HG02938 (cell line): Measurements from ENCODE around the gene RAMP3.
"Not testable (repeated sequence)": the region's sequence is repeated elsewhere in the genome, so short reads cannot be mapped to it uniquely, and the experiment has no call there.

ENCODE experiments used
- ATAC-seq: cut with Tn5 transposase; IDR thresholded peaks from one replicate; pipeline ENCODE4 v1.9.1; 2021; ENCODE audit warnings: mild to moderate bottlenecking, moderate library complexity; ENCODE audit not compliant: unreplicated experiment

Gene RAMP3

DNA sequence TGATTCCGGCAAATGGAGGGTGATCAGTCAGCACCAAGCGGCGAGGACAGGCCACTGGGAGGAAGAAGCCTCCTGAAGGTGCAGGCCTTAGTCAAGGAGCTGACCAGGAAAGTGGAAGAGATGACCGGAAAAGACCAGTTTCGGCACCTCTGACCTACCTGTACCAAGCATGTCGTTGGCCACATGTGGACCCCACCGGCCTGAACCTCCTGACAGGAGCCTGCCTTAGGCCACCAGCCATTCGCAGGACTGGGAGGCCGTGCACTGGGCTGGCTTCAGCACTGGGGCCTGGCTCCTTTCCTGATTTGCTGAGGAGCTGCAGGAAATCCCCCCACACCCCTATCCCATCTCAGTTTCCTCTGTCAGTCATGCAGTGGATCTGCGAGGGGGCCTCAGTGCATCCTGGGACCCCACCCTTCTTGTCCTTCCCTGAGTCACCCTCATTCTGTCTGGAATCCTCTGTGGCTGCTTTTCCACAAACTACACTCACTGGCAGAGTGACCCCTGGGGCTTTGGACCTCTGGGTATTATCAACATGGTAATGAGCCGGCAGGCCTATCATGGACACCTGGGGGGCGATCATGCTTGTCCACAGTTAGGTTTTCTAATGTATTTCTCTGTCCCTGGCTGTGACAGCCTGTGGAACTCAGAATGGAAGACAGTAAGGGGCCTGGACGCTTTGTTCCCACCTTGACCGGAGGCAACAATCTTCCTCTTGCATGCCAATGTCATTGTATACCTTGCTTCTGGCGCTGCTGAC, 33.0 kb downstream of the RAMP3 start:
- no peak for ATAC-seq

GRCh38 chr7:45191396-45191795, 33.8 kb downstream of the RAMP3 start:
- ATAC-seq: no peak

DNA sequence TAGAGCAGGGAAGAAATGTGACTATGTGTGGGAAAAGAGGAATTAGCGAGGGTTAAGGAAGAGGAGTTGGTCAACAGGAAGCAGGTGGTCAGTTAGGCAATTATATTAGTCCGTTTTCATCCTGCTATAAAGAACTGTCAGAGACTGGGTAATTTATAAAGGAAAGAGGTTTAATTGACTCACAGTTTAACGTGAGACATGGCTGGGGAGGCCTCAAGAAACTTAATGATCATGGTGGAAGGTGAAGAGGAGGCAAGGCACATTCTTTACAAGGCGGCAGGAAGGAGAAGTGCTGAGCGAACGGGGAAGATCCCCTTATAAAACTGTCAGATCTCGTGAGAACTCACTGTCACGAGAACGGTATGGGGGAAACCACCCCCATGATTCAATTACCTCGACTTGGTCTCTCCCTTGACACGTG, 35.0 kb downstream of the RAMP3 start:
- no peak for ATAC-seq

- no peak for ATAC-seq
Measured at GRCh38 chr7:45193828-45194227, 36.2 kb downstream of the RAMP3 start.

DNA sequence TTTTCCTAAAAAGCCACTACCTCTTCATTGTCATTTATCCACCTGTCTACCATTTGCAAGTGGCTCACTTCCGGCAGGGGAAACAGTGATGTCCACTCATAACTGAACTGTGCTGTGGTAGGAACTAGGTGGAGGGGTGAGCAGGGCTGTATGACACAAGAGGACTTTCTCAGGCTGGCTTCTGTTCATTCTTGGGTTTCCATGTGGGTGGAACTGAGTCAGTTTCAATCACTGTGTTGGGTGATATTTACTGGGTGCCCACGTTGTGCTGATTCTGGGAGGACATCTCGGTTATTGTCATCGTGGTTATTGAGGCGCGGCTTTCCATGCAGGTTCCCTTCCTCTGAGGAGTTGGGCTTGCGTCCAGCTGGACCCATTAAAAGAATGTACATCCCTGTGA, 38.8 kb downstream of the RAMP3 start:
- peak; percentile 69 for ATAC-seq

DNA sequence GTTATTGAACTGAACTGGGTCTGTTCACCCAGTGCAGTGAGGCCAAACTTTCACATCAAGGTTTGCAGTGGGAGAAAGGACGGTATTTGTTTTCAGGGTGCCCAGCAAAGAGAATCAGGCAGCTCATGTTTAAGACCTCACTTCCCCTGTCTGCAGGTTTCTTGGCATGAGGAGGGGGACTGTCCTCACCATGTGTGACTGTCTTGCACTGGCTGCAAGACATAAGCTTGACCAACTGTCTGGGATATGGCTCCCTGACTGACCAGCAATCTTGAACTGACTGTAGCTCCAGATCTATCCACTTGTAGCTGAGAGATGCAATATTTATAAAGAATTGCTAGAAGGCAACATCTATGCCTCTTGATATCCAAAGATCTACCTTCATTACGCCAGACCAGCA, 39.9 kb downstream of the RAMP3 start:
- no peak for ATAC-seq

- no peak for ATAC-seq
Measured at GRCh38 chr7:45198986-45199385, 41.4 kb downstream of the RAMP3 start.

- ATAC-seq: no peak
Measured at GRCh38 chr7:45199506-45199905, 41.9 kb downstream of the RAMP3 start.

GRCh38 chr7:45202625-45203024, 45.0 kb downstream of the RAMP3 start:
- no peak for ATAC-seq

DNA sequence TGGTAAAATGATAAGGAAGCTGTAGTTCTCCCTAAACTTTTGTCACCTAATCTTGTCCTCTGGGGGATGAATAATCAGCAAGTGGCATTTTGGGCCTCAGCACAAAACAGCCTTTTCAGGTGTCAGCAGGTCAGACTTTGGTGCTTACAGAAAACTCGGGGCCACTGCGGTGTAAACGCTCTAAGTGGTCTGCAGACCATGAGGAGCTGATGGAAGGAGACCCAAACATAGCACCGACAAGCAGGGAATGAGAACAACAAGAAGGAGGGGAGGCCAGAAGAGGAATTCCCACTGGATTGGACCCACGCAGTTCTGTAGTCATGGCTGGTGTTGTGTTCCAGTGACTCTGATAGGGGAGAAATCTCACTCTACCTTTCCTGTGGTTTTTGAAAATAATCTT, 45.4 kb downstream of the RAMP3 start:
- no peak for ATAC-seq

GRCh38 chr7:45203459-45203858, 45.9 kb downstream of the RAMP3 start:
- no peak for ATAC-seq

GRCh38 chr7:45203936-45204445, 46.4 kb downstream of the RAMP3 start:
- no peak for ATAC-seq

GRCh38 chr7:45206266-45206665, 48.7 kb downstream of the RAMP3 start:
- not testable (repeated sequence) for ATAC-seq

DNA sequence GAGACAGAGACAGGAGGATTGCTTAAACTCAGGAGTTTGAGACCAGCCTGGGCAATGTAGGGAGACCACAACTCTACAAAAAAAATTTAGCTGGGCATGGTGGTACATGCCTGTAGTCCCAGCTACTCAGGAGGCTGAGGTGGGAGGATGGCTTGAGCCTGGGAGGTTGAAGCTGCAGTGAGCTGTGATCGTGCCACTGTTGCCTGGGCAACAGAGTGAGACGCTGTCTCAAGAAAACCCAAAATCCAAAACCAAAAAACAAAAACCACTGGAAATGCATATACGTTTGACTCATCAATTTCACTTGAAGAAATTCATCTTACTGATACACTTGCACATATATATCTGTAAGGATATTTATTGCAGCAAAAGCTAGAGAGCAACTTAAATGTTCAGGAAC, 52.3 kb downstream of the RAMP3 start:
- not testable (repeated sequence) for ATAC-seq

- no peak for ATAC-seq
Measured at GRCh38 chr7:45211066-45211465, 53.5 kb downstream of the RAMP3 start.

DNA sequence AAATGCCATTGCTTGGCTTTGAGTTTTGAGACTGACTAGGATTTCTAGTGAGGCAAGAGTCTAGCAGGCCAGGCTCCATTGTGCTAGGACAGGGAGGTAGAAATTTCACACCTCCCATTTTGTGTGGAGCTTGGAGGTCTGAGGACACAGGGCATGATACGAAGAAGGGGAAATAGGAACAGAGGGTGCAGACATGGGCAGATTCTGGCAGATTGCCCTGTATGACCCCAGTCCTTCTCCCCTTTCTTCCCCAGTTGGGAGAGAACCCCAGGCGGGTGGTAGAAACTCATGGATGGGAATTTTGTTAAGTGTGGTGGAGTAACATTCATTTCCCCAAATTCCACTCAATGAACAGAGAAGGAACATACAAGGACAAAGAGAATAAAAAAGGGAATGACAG, 54.4 kb downstream of the RAMP3 start:
- ATAC-seq: no peak

- no peak for ATAC-seq
Measured at GRCh38 chr7:45212606-45213005, 55.0 kb downstream of the RAMP3 start.

DNA sequence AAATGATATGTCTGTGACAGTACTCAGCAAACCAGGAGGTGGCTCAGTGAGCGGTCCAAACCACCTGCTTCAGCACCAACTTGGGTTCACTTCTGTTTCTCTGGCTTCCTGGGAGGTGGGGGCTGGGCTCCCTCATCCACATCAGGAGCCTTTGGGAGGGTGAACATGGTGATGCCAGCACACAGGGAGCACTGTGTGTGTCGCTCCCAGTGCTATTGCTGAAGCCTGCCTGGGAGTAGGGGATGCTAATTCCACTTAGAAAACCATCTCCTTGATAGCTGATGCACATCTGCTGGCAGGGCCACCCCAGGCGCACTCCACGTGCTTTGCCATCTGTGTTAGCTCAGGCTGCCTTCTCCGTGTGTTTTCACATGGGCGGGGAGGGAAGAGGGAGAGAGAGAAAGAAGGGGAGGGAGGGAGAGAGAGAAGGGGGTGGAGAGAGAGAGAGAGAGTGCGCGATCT, 58.0 kb downstream of the RAMP3 start:
- ATAC-seq: no peak

GRCh38 chr7:45216181-45216580, 58.6 kb downstream of the RAMP3 start:
- no peak for ATAC-seq

DNA sequence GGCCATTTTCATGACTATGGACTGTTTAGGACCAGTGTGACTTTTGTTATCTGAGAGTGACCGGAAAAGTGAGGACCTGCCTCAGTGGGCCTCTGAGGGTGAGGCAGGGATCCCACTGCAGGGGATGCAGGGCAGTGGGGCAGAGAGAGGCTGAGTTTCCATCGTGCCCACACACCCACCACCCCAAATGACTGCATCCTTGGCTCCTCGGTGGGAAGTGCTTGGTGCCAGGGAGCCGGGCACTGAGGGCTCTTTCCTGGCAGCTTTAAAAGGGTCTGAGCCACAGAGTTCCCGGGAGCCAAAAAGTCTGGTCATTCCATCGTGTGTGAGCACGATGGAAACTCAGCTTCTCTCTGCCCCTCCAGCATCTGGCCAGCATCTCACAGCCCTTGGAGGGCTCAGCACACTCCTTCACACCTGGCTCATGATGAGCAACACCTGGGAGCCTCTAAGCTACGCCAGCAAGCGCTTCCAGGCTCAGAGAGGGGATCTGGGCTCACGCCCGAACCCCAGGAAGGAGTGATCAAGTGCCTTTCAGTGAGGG, 59.1 kb downstream of the RAMP3 start:
- no peak for ATAC-seq

DNA sequence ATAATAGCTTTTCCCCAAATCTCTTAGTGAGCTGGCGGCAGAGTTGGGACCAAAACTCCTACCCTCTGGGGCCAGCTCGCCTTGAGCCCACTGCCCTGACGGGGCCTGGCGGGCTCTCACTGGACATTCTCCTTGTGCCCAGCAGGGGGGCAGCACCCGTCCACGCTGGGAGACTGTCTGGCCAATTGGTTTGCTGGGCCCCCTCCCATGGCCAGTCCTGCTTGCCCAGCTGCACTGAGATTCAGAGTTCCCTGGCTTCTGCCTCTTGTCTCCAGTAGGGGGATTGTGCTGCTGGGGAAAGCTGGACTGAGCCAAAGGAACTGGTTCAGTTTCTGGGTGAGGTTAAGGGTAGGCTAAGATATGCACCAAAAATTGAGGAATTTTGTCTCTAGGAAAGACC, 59.8 kb downstream of the RAMP3 start:
- ATAC-seq: no peak

GRCh38 chr7:45219130-45219529, 61.5 kb downstream of the RAMP3 start:
- no peak for ATAC-seq
